Smooth muscle cell (in vitro differentiated cells): Measurements from ENCODE around the gene CCNDBP1. TPM values are rescaled to one million over a fixed set of nuclear protein-coding genes. Genes with fewer than 3 reads are reported as not detected.

ENCODE experiments used
- DNase-seq: peaks from one replicate; lab custom pipeline; 2025; ENCODE audit not compliant: unreplicated experiment; lab: John Stamatoyannopoulos, UW
- H2AFZ ChIP-seq: fragments of 200-600 bp; sonication (generic); 2 replicates; pipeline ENCODE4 v1.6.0; 2016; ENCODE audit warnings: antibody characterized with exemption, low read depth, mild to moderate bottlenecking
- H3F3A ChIP-seq: fragments of 200-600 bp; sonication (generic); 2 replicates; pipeline ENCODE4 v1.6.0; 2017; ENCODE audit warnings: antibody characterized with exemption, low read depth
- H3K27ac ChIP-seq: fragments of 200-600 bp; sonication (generic); 2 replicates; pipeline ENCODE4 v1.5.1; 2016; ENCODE audit warnings: low read depth, mild to moderate bottlenecking
- H3K27me3 ChIP-seq: fragments of 200-600 bp; sonication (generic); 2 replicates; pipeline ENCODE4 v1.6.1; 2016; ENCODE audit warnings: low read depth, mild to moderate bottlenecking
- H3K36me3 ChIP-seq: fragments of 200-600 bp; sonication (generic); 2 replicates; pipeline ENCODE4 v1.5.1; 2016; ENCODE audit warnings: low read depth
- H3K4me1 ChIP-seq: fragments of 200-600 bp; sonication (generic); 2 replicates; pipeline ENCODE4 v1.5.1; 2016; ENCODE audit warnings: low read depth
- H3K4me2 ChIP-seq: fragments of 200-600 bp; sonication (generic); 2 replicates; pipeline ENCODE4 v1.6.0; 2016; ENCODE audit warnings: mild to moderate bottlenecking
- H3K4me3 ChIP-seq: fragments of 200-600 bp; sonication (generic); 2 replicates; pipeline ENCODE4 v1.5.1; 2016; ENCODE audit warnings: mild to moderate bottlenecking
- H3K79me2 ChIP-seq: fragments of 200-600 bp; sonication (generic); 2 replicates; pipeline ENCODE4 v1.6.0; 2016; ENCODE audit warnings: low read depth, mild to moderate bottlenecking
- H3K9ac ChIP-seq: fragments of 200-600 bp; sonication (generic); 2 replicates; pipeline ENCODE4 v1.6.0; 2016; ENCODE audit warnings: low read depth
- H3K9me3 ChIP-seq: fragments of 200-600 bp; sonication (generic); replicated peaks from 2 replicates; pipeline ENCODE4 v1.5.1; 2016; ENCODE audit warnings: low read depth
- H4K20me1 ChIP-seq: fragments of 200-600 bp; sonication (generic); 2 replicates; pipeline ENCODE4 v1.6.0; 2016; ENCODE audit warnings: low read depth
- WGBS: methylation state at CpG from one replicate; pipeline ENCODE4 v1.1.7; 2016; ENCODE audit warnings: low lambda C conversion rate; 5-methylcytosine and 5-hydroxymethylcytosine counted together
- polyA plus RNA-seq: library from polyadenylated mRNA; unstranded; fragments of >200 nt; fragmentation: Nextera tagmentation; extraction: Ambion mirVana; gene quantifications from 2 replicates; pipeline ENCODE4 v1.2.1, GENCODE V29; 2016
- total RNA-seq: library from RNA; depleted of rRNA; stranded (reverse); fragments of >200 nt; gene quantifications from 2 replicates; pipeline ENCODE4 v1.2.3, GENCODE V29; 2014
- TF ChIP-seq, protein P1 (sequence below): fragments of 200-600 bp; sonication (generic); IDR thresholded peaks from 2 replicates; pipeline ENCODE4 v1.5.1; 2017; ENCODE audit warnings: borderline replicate concordance, mild to moderate bottlenecking, antibody characterized with exemption; ENCODE audit not compliant: insufficient read depth, poor library complexity, severe bottlenecking

The CCNDBP1 gene
- total and polyA plus RNA-seq, 2 experiments from 2014 or later: 22.1 to 30.5 TPM

- 84% methylated on average over 5 of the region's 5 CpGs for WGBS
These were observed 20.9 kb downstream of the CCNDBP1 start for GRCh38 chr15:43206054-43206453.

DNA sequence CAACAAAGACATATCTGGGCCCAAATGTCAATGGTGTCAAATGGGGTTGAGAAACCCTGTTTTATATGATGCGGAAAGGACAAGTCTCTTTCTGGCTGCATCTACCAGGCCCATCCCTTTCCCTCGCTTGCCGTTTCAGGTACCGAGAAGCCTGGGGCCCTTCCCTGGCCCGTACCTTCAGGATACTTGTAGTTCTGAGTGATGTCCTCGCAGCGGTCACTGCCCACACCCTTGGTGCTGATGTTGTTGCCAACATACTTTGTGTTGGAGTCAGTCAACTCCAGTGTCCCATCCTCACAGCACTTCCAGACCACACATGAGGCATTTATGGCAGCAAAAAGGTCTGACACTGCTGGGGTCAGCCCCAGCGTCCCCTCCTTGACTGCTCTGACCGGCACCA lies 21.8 kb downstream of the CCNDBP1 start:
- Histone ChIP-seq H3K4me2 (no peak overlapping the region), H3K36me3 (no peaks in the 10 kb centered on the region), H3F3A (no peaks in the 10 kb centered on the region), H3K27me3 (peaks cover 50% of the 10 kb centered on the region), H2AFZ (no peak overlapping the region), H3K9me3 (no peaks in the 10 kb centered on the region), H3K4me3 (no peak overlapping the region), H3K27ac (no peak overlapping the region), H3K9ac (no peak overlapping the region), H4K20me1 (no peaks in the 10 kb centered on the region), H3K79me2 (no peaks in the 10 kb centered on the region), H3K4me1 (no peaks in the 10 kb centered on the region)
- no peak for DNase-seq
- 87% methylated on average over 9 of the region's 9 CpGs for WGBS
- TF ChIP-seq, protein P1, sequence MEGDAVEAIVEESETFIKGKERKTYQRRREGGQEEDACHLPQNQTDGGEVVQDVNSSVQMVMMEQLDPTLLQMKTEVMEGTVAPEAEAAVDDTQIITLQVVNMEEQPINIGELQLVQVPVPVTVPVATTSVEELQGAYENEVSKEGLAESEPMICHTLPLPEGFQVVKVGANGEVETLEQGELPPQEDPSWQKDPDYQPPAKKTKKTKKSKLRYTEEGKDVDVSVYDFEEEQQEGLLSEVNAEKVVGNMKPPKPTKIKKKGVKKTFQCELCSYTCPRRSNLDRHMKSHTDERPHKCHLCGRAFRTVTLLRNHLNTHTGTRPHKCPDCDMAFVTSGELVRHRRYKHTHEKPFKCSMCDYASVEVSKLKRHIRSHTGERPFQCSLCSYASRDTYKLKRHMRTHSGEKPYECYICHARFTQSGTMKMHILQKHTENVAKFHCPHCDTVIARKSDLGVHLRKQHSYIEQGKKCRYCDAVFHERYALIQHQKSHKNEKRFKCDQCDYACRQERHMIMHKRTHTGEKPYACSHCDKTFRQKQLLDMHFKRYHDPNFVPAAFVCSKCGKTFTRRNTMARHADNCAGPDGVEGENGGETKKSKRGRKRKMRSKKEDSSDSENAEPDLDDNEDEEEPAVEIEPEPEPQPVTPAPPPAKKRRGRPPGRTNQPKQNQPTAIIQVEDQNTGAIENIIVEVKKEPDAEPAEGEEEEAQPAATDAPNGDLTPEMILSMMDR: no peak

More at GRCh38 chr15:43206054-43206453, 20.9 kb downstream of the CCNDBP1 start:
- DNase-seq: no peak
- Histone ChIP-seq H3K27me3 (peaks cover 50% of the 10 kb centered on the region), H3K4me3 (no peak overlapping the region), H2AFZ (no peak overlapping the region), H3K9me3 (no peaks in the 10 kb centered on the region), H3K4me1 (no peaks in the 10 kb centered on the region), H3K4me2 (no peak overlapping the region), H3K79me2 (no peaks in the 10 kb centered on the region), H3K27ac (no peak overlapping the region), H3F3A (no peaks in the 10 kb centered on the region), H3K36me3 (no peaks in the 10 kb centered on the region), H4K20me1 (no peaks in the 10 kb centered on the region), H3K9ac (no peak overlapping the region)
- TF ChIP-seq, protein P1: no peak

- no peaks in the 10 kb centered on the region for H3K9me3 ChIP-seq
- H3F3A ChIP-seq: no peaks in the 10 kb centered on the region
- no peaks in the 10 kb centered on the region for H3K4me1 ChIP-seq
- TF ChIP-seq, protein P1: no peak
- H3K4me2 ChIP-seq: no peak overlapping the region
- no peak overlapping the region for H2AFZ ChIP-seq
- no peak overlapping the region for H3K9ac ChIP-seq
- H4K20me1 ChIP-seq: no peaks in the 10 kb centered on the region
- H3K36me3 ChIP-seq: no peaks in the 10 kb centered on the region
- WGBS: 84% methylated on average over 23 of the region's 23 CpGs
- H3K4me3 ChIP-seq: no peak overlapping the region
- no peaks in the 10 kb centered on the region for H3K79me2 ChIP-seq
- no peak overlapping the region for H3K27ac ChIP-seq
- peaks cover 38% of the 10 kb centered on the region for H3K27me3 ChIP-seq
- DNase-seq: no peak
These were observed 23.1 kb downstream of the CCNDBP1 start for GRCh38 chr15:43208052-43209002.
